GM10248 (cell line): ENCODE measurements around the gene PVRIG.
"Not testable (repeated sequence)": the region's sequence is repeated elsewhere in the genome, so short reads cannot be mapped to it uniquely, and the experiment has no call there.

Source experiments
- CTCF ChIA-PET: fragments of 300-600 bp; sonication (Branson Sonifier 250); formaldehyde crosslinking; extraction: SDS; loops from one replicate; lab custom pipeline; 2021; ENCODE audit warnings: antibody characterized with exemption; lab: Yijun Ruan, JAX
- POLR2A ChIA-PET: fragments of 350-650 bp; sonication (Branson Sonifier 250); formaldehyde crosslinking; extraction: SDS; loops from one replicate; lab custom pipeline; 2020; ENCODE audit warnings: antibody characterized with exemption; lab: Yijun Ruan, JAX
- DNase-seq: peaks from one replicate; pipeline ENCODE4 v3.0.0; 2012; ENCODE audit errors: extremely low spot score
- CTCF ChIP-seq: IDR thresholded peaks from 2 replicates; pipeline ENCODE4 v1.5.1; 2012; ENCODE audit warnings: mild to moderate bottlenecking, low read depth; ENCODE audit errors: extremely low read depth, missing control alignments, control extremely low read depth

Gene PVRIG

GRCh38 chr7:100195222-100195621, 24.5 kb upstream of the PVRIG start:
- no peak for TF ChIP-seq CTCF
- POLR2A ChIA-PET: no interaction called here
- CTCF ChIA-PET: interaction anchor here (1.0 to 11.1 kb wide), 6 partner anchors 9 to 62 kb away, joined by 3 to 130 read pairs (median 4); no protein-coding TSS in a partner anchor
- DNase-seq: no peak

- CTCF ChIA-PET: interaction anchor here (1.0 to 11.1 kb wide), 4 partner anchors 14 to 63 kb away, joined by 3 to 130 read pairs (median 4); no protein-coding TSS in a partner anchor
- peak; percentile 62 for DNase-seq
- POLR2A ChIA-PET: not testable (repeated sequence)
These were observed 23.8 kb upstream of the PVRIG start for GRCh38 chr7:100195901-100196322.

- POLR2A ChIA-PET: no interaction called here
- TF ChIP-seq CTCF: no peak
- CTCF ChIA-PET: interaction anchor here (1.1 to 11.1 kb wide), 3 partner anchors 9 to 64 kb away, joined by 3 to 130 read pairs (median 32); no protein-coding TSS in a partner anchor
These were observed 21.5 kb upstream of the PVRIG start for GRCh38 chr7:100198266-100198665.

GRCh38 chr7:100200693-100201092, 19.1 kb upstream of the PVRIG start:
- TF ChIP-seq CTCF: no peak
- no peak for DNase-seq
- CTCF ChIA-PET: interaction anchor here (1.3 to 11.1 kb wide), 4 partner anchors 11 to 490 kb away, joined by 3 to 130 read pairs (median 21); no protein-coding TSS in a partner anchor
- POLR2A ChIA-PET: no interaction called here

More at GRCh38 chr7:100198266-100198665, 21.5 kb upstream of the PVRIG start:
- no peak for DNase-seq

- no peak for TF ChIP-seq CTCF
- DNase-seq: no peak
- POLR2A ChIA-PET: interaction anchor here (0.8 kb wide), 1 partner anchor 224 kb away, joined by 3 read pairs; the partner anchor contains the start of gene ZCWPW1
- CTCF ChIA-PET: interaction anchor here (0.9 to 6.1 kb wide), 5 partner anchors 9 to 72 kb away, joined by 3 to 32 read pairs (median 4); no protein-coding TSS in a partner anchor
These were observed 15.3 kb upstream of the PVRIG start for GRCh38 chr7:100204454-100204853.

- POLR2A ChIA-PET: interaction anchor here (1.3 kb wide), 1 partner anchor 9 kb away, joined by 5 read pairs; no protein-coding TSS in a partner anchor
- CTCF ChIA-PET: interaction anchor here (1.8 to 11.6 kb wide), 6 partner anchors 8 to 199 kb away, joined by 4 to 130 read pairs (median 19); partner anchors contain the start of genes GPC2 and STAG3
These were observed 10.8 kb upstream of the PVRIG start for GRCh38 chr7:100208911-100209408.

More at GRCh38 chr7:100208911-100209408, 10.8 kb upstream of the PVRIG start:
- no peak for TF ChIP-seq CTCF
- peak; percentile 75 for DNase-seq
